Measurements from ENCODE around the gene UGCG. TPM values are rescaled to one million over a fixed set of nuclear protein-coding genes. Genes with fewer than 3 reads are reported as not detected.
A peak's percentile ranks its signal among the peaks of the same experiment; 100 is the strongest.

The UGCG gene
- total and polyA plus RNA-seq, 2 of the 4 experiments (the other 2 are of a cell fraction) = 84.2 to 104 TPM

- peak overlapping the region; percentile 46 for H2BK120ac ChIP-seq (ENCODE audit: low read depth, low read length)
- peak overlapping the region; percentile 73 for H3K14ac ChIP-seq (replicated peaks; ENCODE audit: low read depth, low read length)
- peak overlapping the region; percentile 31; the same call in 1 of the 2 replicates for H4K5ac ChIP-seq (ENCODE audit: low read depth, low read length)
- peak overlapping the region; percentile 94 for H2AK5ac ChIP-seq (ENCODE audit: low read depth, low read length)
- H4K20me1 ChIP-seq (ENCODE audit: insufficient read depth, low read length) = no peaks in the 10 kb centered on the region
- dilution Hi-C loops (cut with HindIII; ENCODE audit: low sequenced_read_pairs, unreplicated experiment) (no loop called here), intact Hi-C loops (cut with micrococcal nuclease) (loop anchor here (5.0 kb wide), 1 partner anchor 182 kb away; no protein-coding TSS in a partner anchor), in situ Hi-C loops (cut with MboI; ENCODE audit: low sequenced_read_pairs) (loop anchor here (10.0 kb wide), 1 partner anchor 130 kb away; no protein-coding TSS in a partner anchor)
- H3K23ac ChIP-seq (ENCODE audit: low read depth, low read length) = peak overlapping the region; percentile 39; the same call in 1 of the 2 replicates
- ChIA-PET CTCF (interaction anchor here (1.0 to 1.3 kb wide), 2 partner anchors 9 to 21 kb away, joined by 3 read pairs; no protein-coding TSS in a partner anchor), POLR2A (ENCODE audit: unreplicated experiment) (no interaction called here)
- no peak overlapping the region for H3K9ac ChIP-seq (ENCODE audit: low read depth, low read length)
- ATAC-seq (ENCODE audit: low read depth) (peak; percentile 10; the same call in 1 of the 2 replicates), DNase-seq (peak; percentile 74)
- peak overlapping the region; percentile 67 for H3K4ac ChIP-seq (ENCODE audit: low read depth, low read length)
- no peak overlapping the region for H3K4me3 ChIP-seq (ENCODE audit: insufficient read depth, low read depth, low read length)
- no peaks in the 10 kb centered on the region for H3K27me3 ChIP-seq (ENCODE audit: control insufficient read depth, insufficient read depth, low read length)
- H2BK20ac ChIP-seq (ENCODE audit: low read depth, low read length) = peak overlapping the region; percentile 71
- peak overlapping the region; percentile 27; the same call in 1 of the 3 replicates for H2BK15ac ChIP-seq (ENCODE audit: low read depth, low read length)
- peak overlapping the region; percentile 47; the same call in 1 of the 2 replicates for H3K18ac ChIP-seq (ENCODE audit: low read depth, low read length)
- no peak overlapping the region for H2AFZ ChIP-seq (replicated peaks; ENCODE audit: low read length, poor library complexity)
- peaks cover 9% of the 10 kb centered on the region for H3K9me1 ChIP-seq (ENCODE audit: insufficient read depth, low read length)
- no peaks in the 10 kb centered on the region for H3K36me3 ChIP-seq (ENCODE audit: control insufficient read depth, insufficient read depth, low read length)
- no TSS peak for BruUV-seq (replicated peaks)
- peak overlapping the region; percentile 31 for H2AK9ac ChIP-seq (replicated peaks; ENCODE audit: low read depth, low read length, poor library complexity)
- H3K27ac ChIP-seq (ENCODE audit: insufficient read depth, low read length) = no peak overlapping the region
- H3K56ac ChIP-seq (ENCODE audit: extremely low read depth, insufficient read depth, low read length) = no peak overlapping the region
- no peak overlapping the region for H3K4me2 ChIP-seq (ENCODE audit: low read depth, low read length)
- WGBS, 2 experiments (ENCODE audit: extremely low coverage in 2 of 2, insufficient read length in 1 of 2) = no CpG with 5 or more reads among the region's 3 CpGs
- H2BK5ac ChIP-seq (ENCODE audit: low read depth, low read length, poor library complexity, severe bottlenecking) = peak overlapping the region; percentile 61
- H3K79me1 ChIP-seq (ENCODE audit: low read depth in 1 of 2, low read length in 2 of 2) = peaks cover 0 to 4% of the 10 kb centered on the region in 2 experiments; a peak in 1 of 4 replicates
- peak overlapping the region; percentile 52 for H4K91ac ChIP-seq (ENCODE audit: insufficient read depth, low read depth, low read length)
- H3K9me3 ChIP-seq (ENCODE audit: control insufficient read depth, insufficient read depth, low read length) = no peaks in the 10 kb centered on the region
- peaks cover 10% of the 10 kb centered on the region for H3K4me1 ChIP-seq (ENCODE audit: control insufficient read depth, insufficient read depth, low read length)
- H4K8ac ChIP-seq (ENCODE audit: low read depth in 2 of 2, low read length in 2 of 2) = peak overlapping the region; percentile 17 to 55; a peak in 3 of 4 replicates
- peak; percentile 71 for TF ChIP-seq CEBPB (IDR thresholded peaks at IDR 0.05; ENCODE audit: low read depth, low read length)
- no peak for TF ChIP-seq RAD21 (IDR thresholded peaks at IDR 0.05; ENCODE audit: low read length)
These were observed 47.7 kb downstream of the UGCG start for GRCh38 chr9:111944241-111944866.
